H54 (cell line): ENCODE data around the gene TREH.

Source experiments
- DNase-seq: peaks from one replicate; pipeline ENCODE4 v3.0.0; 2011; ENCODE audit warnings: low spot score, mixed read lengths; ENCODE audit not compliant: insufficient read length
- FAIRE-seq: peaks from 3 replicates; lab custom pipeline; 2011; peaks lifted over from hg19 to GRCh38; lab: Jason Lieb, UNC
- POLR2A ChIP-seq: IDR thresholded peaks from 2 replicates; pipeline ENCODE4 v1.6.1; 2011; ENCODE audit warnings: low read depth, mild to moderate bottlenecking, low read length

Gene TREH

DNA sequence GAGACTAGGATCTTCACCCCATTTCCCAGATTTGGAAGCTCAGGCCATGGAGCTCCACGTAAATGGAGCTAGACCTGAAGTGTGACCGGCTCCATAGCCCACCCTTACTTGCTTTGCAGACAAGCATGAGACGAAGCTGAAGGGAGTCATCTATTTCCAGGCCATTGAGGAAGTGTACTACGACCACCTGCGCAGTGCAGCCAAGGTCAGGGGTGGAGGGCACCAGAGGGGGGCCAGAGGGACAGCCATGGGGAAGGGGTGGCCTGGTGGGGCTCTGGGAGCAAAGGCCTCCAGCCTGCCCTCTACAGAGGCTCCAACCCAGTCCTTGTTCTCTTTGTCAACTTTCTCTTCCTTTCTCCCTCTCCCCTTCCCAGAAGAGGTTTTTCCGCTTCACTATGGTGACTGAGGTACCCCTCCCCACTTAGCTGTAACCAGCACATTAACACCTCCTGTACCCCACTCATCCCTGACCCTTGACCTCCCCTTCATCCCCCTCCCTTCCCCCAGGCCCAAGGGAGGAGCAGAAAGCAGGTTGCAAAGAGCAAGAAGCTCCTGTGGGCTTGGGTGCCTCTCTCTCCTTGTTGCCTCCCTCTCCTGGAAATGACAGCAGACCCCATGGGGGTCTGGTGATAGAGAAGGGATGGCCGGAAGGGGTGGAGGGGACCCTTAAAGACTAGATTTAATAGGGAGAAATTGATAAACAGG is 23.8 kb downstream of the TREH start:
- FAIRE-seq: no peak
- TF ChIP-seq POLR2A: no peak

DNA sequence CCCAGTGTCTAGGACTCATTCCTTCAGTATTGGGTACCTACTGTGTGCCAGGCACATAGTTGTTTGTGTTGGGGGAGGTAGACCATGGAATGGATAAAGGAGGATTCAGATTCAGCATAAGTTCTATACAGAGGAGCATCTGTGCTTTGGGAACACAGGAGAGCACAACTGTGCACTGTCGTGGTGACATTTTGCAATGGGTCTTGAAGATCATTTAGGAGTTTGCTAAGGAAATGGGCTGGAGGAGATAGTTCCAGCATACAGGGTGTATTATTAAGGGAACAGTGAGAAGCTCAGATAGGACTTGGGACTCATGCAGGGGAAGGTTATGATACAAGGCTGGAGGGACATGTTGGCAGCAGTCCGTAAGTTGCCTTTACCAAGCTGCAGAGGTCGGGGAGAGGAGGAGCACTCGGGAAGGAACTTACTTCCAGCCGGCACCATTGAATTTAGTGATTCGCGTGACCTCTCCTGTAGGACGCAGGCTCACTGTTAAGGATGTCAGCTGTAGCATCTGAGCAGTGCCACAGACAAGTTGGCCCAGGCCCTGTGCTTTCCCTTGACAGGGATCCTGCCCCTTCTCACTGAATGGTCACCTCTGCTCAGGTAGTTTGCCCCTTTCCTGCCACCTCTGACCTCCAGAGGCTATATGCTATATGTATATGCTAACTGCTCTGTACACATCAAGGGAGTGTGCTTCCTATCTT is 25.6 kb downstream of the TREH start:
- no peak for DNase-seq
- no peak for TF ChIP-seq POLR2A
- FAIRE-seq: no peak

More for the DNA sequence above, 23.8 kb downstream of the TREH start:
- no peak for DNase-seq

DNA sequence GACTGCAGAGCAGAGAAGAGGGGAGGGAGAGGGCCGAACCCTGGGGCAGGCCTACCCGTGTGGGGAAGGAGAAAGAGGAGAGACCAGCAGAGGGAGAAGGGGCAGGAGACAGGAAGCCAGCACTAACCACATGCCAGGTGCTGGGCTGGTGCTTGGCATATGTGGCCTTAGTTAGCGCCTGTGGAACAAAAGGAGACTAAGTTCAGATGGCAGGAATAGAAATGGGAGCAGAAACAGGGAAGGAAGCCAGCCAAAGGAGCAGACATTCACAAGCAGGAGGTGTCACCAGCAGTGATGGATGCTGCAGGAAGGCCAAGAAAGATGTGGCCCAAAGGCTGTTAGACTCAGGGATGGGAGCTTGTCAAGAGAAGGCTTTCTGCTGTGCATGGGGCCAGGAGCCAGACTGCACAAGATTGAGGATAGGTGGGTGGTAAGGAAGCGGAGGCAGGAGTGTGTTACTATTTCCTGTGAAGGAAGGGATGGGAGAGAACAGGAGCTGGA is 26.7 kb downstream of the TREH start:
- DNase-seq: no peak
- no peak for FAIRE-seq
- TF ChIP-seq POLR2A: no peak

DNA sequence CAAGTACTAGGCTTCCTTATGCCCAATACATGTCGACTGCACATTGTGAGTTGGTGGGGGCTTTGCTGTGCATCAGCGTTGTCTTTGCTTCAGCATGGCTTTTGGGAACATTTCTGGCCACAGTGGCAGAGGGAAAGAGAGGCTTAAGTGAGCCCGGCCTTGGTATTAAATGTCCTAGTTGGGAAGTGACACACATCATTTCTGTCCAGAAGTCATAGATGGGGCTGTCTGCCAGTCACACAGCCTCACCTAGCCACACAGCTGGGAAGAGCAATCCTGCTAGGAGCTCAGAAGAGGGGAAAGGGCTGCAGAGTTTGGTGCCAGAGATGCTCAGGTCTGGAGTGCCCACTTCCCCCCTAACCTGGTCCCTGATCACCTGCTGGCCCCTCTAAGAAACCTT is 27.6 kb downstream of the TREH start:
- no peak for FAIRE-seq
- DNase-seq: no peak
- TF ChIP-seq POLR2A: no peak

DNA sequence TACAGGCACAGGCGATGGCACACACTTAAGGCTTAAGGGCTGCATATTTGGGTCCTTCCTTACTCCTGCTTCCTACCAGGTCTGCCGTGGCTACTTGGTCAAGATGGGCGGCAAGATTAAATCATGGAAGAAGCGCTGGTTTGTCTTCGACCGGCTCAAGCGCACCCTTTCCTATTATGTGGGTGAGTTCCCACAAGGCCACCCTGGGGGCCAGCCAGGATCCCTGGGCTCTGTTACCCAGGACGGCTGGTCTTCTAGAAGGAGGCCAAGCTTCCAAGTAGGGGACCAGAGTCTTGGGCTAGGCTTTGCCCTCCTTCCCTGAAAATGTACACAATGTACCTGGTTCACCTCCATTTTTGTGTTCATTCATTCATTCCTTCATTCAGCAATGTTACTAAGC is 29.1 kb downstream of the TREH start:
- TF ChIP-seq POLR2A: no peak
- no peak for DNase-seq
- no peak for FAIRE-seq

DNA sequence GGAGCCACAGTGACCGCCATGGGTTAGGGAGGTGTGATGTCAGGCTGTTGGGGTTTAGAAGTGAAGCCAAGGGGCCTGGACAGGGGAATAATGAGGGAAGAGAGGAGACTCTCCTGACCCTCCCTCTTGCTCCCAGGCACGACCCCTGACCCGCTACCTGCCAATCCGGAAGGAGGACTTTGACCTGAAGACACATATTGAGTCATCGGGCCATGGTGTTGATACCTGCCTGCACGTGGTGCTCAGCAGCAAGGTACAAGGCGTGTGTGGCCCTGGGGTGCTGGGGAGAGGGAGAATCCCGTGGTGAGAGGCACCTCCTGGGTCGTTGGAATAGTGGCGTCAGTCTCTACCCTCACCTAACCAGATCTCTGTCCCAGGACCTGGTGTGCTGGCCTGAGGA is 29.5 kb downstream of the TREH start:
- DNase-seq (no peak), FAIRE-seq (no peak)
- TF ChIP-seq POLR2A: no peak

DNA sequence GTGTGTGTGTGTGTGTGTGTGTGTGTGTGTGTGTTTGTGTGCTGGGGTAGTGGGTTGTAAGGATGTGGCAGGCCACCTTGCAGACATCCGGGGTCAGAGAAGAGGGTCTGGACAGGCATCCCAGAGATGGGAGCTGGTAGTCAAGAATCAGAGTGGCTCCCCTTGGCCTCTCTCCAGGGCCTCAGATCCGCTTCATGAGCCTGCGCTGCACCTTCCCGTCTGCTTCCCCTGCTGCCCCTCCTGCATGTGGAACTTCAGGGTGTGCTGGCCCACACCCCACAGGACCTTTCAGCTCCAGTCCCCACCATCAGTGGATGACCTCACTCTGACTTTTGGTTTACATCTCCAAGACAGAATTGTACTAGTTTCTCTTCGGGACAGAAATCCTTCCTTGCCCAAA is 31.2 kb downstream of the TREH start:
- no peak for TF ChIP-seq POLR2A
- DNase-seq (no peak), FAIRE-seq (no peak)

DNA sequence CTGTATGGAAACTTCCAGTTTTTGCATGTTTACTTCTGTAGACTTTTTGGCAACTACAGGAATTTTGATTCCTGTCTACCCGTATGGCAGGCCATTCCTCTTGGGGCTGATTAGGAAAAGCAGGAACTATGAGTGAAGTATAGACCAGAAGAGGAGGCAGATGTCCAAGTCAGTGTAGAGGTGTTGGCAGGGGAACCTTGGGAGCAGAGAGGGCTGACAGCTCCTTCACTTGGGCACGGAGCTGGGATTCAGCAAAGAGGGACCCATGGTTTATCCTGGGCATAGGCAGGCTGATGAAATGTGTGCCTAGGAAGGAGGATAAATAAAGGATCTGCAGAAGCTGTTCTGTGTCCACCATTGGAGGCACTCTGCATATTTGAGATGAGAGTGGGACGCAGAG is 33.1 kb downstream of the TREH start:
- DNase-seq (no peak), FAIRE-seq (no peak)
- no peak for TF ChIP-seq POLR2A

DNA sequence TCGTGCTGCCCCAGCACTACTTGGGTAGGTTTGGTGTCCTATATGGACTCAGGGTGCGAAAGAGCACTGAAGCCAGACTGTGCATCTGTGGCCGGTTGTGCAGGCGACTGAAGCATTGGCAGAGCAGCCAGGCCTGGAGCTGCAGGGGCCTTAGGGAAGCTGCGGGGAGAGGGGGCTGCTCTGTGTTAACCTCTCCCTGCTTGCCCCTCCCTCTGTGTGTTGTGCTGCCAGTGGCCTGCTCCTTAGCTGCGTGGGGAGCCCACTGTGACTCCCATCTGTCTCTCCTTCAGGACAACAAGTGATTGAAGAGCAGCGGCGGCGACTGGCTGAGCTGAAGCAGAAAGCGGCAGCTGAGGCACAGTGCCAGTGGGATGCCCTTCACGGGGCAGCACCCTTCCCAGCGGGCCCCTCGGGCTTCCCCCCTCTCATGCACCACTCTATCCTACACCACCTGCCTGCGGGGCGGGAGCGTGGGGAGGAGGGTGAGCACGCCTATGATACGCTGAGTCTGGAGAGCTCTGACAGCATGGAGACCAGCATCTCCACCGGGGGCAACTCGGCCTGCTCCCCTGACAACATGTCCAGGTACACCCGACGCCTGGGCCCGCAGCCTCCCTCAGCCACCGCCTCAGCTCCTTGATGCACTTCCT is 34.3 kb downstream of the TREH start:
- TF ChIP-seq POLR2A: no peak
- FAIRE-seq: no peak
- no peak for DNase-seq

DNA sequence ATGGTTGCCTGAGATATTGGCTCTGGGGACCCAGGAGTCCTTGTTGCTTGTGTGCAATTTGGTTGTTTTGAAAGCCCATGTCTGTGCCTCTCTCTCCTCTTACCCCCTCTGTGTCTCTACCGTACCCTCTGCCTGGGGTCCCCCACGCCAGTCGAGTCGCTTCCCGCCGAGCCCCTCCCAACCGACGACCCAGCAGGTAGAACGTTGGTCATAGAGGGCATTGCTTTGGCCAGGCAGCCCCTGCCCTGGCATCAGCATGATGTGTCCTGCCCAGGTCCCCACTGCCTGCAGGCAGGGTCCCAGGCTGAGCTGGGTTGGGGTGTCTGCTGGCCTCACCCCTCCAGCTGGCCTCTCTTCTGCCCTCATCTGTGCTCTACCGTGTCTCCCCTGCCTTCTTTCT is 35.0 kb downstream of the TREH start:
- FAIRE-seq: no peak
- no peak for DNase-seq
- TF ChIP-seq POLR2A: no peak

DNA sequence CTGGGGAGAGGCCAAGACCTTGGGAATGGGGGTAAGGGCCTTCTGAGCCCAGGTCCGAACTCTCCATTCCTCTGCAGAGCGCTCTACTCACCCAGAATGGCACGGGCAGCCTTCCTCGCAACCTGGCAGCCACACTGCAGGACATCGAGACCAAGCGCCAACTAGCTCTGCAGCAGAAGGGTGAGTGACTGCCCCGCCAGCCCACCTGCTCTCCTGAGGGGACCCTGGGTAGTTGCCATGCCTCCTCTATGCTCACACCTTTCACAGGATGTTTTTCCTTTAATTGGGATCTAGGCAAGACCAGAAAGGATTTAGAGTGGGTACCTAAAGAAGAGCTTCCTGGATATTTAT is 35.5 kb downstream of the TREH start:
- DNase-seq (no peak), FAIRE-seq (no peak)
- no peak for TF ChIP-seq POLR2A

DNA sequence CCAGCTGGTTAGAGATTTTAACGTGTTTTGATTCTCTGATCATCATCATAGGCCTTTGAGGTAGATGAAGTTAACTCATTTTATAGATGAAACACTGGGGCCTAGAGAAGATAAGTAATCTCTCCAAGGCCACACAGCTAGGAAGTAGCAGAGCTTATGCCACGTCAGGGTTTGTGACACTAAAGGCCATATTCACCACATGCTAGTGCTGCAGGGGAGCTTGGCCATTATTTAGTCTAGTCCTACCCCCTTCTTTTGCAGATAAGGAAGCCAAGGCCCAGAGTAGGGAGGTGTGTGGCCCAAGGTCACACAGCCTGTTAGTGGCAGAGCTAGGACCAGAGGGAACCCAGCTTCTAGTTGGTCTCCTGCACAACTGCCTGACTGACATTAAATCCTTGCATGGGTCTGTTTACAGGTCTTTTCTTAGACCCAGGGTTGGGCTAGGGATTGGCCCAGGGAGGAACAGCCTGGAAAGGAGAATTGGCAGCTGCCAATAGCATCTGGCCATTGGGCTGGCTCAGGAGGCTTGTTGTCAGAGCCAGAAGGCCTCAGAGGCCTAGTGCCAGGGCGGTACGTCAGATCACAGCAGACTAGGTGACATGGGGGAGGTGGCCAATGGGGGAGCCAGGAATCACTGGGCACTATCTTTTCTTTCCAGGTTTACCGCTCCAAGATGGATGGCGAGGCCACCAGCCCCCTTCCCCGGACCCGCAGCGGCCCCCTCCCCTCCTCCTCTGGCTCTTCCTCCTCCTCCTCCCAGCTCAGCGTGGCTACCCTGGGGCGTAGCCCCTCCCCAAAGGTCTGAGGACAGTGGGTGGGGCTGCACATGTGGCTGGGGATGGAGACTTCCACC is 36.1 kb downstream of the TREH start:
- TF ChIP-seq POLR2A: no peak
- DNase-seq: no peak
- no peak for FAIRE-seq

DNA sequence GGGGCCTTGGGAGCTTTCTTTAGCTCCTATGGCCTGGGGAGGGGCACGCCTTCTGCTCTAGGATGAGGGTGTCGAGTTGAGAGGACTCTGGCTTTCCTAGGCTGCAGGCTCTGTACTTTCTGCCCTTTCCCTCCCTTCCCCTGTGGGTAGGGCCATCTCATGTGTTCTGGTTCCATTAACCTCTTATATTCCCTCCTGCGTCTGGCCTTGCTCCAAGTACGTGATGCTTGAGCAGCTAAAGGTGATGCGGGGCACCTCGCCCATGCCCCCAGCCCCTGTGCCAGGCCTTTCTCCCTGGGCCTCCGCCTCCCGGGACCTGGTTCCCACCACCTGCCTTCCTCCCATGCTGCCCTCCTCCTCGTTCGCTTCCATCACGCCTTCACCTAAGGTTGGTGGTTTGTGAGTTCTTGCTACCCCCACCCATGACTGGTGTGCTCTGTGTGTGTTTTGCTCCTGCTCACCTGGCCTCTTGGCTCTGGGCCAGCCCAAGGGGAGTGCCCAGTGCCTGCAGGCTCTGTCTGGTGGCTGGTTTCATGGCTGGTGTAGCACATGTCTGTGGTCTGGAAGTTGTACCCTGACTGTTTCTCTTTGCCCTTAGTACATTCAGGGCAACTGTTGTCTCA is 37.9 kb downstream of the TREH start:
- FAIRE-seq: no peak
- TF ChIP-seq POLR2A: no peak
- no peak for DNase-seq
